NCI-H1930 (cell line): ENCODE data around the gene ITGB2.

Source experiments
- DNase-seq, 2 experiments: peaks; one replicate each; lab custom pipeline; 2025; lab: John Stamatoyannopoulos, UW

ITGB2 gene

DNA sequence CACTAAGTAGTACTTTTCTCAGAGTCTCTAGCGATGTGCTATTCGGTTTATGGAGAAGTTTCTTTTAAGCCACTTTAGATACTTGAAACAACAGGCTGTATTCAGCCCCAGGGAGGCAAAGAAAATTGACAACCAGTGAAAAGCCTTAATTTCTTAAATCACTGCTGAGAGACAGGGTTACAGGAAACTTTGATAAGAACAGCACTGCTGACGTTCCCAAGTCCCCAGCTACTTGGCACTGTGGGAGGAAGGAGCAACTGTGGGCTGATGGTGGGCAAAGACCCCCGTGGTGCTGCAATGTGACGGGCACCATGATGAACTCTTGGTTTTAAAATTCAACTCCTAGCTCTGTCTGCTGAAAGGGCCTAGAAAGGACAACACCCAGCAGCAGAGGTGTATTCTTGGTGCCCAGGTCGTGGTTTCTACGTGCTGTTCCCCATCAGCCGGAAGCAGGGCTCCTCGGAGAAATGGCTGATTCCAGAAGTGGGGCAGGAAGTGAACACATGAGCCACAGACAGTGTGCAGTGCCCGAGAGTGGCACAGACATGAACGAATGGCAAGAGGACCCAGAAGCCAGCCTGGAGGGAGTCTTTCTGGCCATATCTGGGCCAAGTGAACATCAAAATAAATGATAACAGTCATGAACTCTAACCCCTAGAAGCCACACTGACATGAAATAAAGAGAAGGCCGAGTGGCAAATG, 52.5 kb downstream of the ITGB2 start:
- no peak for DNase-seq

DNA sequence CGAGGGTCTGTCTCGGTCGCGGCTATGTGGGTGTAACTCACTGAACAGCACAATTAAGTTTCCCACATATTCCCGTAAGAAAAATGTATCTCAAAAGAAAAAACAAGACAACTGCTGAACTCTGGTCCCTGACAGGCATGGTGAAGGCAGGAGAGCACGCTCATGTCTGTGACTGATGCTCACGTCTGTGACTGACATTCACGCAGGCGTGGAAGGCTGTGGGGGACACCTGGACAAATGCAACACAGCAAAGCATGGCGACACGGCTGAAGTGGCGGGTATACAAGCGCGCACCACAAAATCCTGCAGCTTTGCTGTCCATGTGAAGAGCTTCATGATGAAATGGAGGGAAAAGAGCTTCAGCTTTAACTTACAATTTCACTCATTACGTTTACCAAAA, 53.2 kb downstream of the ITGB2 start:
- no peak for DNase-seq

- no peak for DNase-seq
Measured at GRCh38 chr21:44866780-44867179, 53.9 kb downstream of the ITGB2 start.

- no peak for DNase-seq
Measured at GRCh38 chr21:44865561-44866280, 55.0 kb downstream of the ITGB2 start.

DNA sequence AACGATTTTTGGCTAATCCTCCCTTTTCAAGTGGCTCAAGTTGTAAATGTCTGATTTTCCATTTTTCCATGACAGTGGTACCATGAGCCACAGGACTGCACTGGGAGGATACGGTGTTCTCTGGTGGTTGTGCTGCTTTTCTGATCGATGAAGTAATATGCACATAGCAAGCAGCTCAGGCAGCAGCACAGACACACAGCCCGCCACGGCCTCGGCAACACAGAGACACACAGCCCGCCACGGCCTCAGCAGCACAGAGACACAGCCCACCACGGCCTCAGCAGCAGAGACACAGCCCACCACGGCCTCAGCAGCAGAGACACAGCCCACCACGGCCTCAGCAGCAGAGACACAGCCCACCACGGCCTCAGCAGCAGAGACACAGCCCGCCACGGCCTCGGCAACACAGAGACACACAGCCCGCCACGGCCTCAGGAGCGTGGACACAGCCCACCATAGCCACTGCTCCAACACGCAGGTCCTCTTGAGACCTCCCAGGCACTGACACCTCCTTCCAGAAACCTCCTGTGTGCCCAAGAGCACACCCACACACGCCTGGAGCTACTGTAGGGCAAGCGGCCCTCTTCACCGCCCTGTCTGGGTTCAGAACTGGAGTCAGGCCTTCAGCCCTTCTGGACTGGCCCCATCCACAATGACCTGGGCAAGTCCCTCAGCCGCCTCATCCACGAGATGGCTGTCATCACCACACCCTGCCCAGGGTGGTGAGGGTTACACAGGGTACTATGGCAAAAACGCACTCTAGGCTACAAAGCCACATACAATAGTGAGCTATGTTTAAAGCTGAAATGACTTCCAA, 57.6 kb downstream of the ITGB2 start:
- DNase-seq, result no peak

DNA sequence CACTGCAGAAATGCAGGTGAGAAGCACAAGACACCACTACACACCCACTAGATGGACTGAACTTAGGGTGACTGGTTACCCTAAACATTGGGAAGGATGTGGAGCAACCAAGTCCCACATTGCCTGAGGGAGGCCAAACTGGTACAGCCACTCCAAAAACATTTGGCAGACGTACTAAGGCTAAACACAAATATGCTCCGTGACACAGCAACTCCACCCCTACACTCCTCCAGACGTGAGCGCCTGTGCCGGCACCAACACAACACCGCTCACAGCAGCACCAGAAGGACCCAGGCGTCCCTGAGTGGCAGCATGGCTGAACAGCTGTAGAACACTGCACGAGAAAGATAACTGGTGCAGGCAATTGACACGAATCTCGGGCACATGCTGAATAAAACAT, 61.9 kb downstream of the ITGB2 start:
- no peak for DNase-seq

DNA sequence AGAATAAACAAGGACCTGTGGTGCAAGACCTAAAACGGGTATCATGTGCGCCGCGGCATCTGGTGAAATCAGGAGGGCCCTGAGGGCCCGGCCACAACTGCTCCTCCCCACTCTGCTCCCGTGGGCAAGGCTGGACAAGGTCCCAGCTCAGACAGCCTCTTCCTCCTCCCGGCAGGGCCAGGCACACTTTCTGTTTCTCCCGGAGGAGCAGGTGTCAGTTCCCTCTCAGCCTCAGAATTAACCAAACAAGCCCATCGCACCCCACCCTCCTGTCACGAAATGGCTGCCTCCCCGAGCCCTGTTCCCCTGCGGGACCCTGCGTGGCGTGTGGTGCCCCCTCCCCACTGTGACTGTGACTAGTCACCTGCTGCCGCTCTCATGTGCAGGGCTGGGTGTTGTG, 62.4 kb downstream of the ITGB2 start:
- DNase-seq, result no peak

DNA sequence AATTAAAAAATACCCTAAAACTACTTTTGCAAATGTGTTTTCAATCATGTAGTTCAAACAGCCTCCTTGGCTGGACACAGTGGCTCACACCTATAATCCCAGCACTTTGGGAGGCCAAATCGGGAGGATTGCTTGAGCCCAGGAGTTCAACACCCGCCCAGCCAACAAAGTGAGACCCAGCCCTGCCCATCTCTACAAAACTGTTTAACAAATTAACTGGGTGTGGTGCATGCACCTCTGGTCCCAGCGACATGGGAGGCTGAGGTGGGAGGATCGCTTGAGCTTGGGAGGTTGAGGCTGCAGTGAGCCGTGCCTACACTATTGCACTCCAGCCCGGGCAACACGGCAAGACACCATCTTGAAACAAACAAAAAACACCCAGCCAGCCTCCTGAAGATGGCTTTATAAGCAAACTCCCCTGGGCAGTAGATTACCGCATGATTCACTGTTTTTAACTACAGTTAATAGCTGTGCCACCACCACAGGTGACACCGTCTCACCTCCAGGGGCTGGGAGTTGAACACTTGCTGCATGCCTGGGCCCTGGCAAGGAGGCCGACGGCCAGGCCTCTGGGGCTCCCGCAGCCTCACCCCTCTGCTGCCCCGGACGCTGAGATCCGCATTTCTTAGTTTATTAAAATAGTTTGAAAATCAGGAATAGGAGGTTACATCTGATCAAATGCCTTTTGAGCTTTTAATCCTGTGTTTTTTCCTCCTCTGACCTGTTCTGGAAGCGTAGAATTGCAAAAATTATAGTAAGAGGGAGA, 63.4 kb downstream of the ITGB2 start:
- DNase-seq, result no peak

DNA sequence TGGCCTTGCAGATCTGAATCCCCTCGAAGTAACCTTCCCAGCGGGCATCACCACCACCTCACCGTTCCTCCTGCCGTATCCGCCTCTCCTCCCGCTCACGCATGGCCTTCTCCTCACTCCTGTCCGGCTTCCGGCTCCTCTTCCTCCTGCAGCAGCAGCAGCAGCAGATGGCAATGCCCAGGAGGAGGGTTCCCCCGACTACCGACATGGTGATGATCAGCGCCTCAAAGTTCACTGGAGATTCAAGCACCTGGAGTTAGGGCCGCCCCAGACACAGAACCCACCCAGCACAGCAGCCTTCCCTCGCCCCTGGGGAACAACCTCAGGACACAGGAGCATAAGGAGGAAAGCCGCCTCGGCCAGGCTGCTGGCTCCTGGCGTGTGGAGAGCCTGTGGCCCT, 64.6 kb downstream of the ITGB2 start:
- DNase-seq, result no peak

- DNase-seq, result no peak
Measured at GRCh38 chr21:44855572-44855971, 65.1 kb downstream of the ITGB2 start.

DNA sequence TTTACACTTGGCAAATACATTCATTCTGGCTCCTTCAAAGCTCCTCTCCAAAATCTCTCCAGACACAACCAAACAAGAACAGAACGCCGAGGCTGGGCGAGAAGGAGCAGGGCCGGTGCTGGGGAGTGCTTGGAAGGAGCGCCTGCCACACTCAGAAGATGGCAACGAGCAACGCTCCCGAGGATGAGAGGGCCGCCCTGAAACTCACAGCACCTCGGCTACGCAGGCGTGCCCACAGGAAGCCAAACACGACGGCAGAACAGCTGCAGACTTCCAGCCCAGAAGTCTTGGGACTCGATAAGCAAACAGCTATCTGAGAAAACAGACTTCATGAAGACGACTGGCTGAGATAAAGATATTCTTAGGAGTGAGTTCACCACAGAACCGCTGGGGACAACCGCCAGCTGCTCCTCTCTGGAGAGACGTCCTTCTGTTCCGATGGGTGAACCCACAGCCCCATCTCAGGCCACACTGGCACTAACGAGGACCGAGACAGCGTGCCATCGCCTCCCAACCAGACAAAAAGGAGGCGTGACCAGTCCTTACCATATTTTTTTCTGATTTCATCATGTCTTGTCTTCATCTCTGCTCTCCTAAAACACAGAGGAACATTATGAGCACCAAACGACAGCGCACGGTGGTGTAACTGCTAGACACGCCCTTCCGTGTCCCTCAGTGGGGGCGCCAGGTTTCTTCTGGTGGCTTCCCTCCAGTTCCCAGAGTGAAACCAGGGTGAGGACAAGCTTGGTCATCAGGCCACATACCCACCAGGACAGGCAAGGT, 65.8 kb downstream of the ITGB2 start:
- DNase-seq, result no peak

DNA sequence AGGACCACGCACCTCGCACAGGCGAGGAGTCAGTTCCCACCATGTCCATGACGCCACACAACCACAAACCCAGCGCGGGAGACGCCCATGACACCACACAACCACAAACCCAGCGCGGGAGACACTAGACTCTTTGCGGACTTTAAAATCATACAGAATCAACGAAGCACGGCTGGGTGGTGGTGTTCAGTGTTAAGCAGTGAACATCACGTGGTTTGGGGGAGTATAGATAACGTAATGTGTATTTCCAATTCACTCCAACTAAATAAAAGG, 66.4 kb downstream of the ITGB2 start:
- no peak for DNase-seq

DNA sequence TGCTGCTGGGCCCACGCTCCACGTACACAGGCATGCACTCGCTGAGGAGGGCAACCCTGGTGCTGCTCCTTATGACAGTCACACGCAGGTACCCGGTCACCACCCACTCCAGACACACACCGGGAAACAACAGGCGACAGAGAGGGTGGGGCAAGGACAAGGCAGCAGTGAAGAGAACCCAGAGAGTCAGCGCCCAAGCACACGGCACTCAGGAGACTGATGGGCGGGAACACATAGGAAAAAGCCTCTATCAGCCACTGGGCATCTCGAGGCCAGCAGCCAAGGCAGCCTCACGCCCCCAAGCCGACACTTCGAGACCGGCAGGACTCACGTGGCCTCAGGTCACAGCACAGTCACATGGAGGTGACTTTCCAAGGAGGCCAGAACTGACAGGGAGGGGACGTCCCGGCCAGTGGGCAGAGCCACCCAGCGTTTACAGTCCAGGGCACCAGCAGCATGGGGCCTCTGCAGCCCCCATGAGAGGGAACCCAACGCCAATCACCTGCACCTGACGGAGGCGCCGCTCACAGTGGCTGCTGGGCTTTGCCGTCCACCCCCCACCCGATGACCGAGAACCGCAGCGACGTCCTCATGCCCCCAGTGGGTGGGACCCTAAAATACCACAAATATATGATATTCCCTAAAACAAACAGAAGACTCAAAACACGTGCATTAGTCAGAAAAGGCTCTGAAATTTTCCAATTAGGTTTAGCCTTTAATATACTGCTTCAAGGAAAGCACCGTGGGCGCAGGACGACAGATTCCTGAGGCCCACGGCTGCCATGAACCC, 66.9 kb downstream of the ITGB2 start:
- no peak for DNase-seq

GRCh38 chr21:44850905-44851657, 69.6 kb downstream of the ITGB2 start:
- no peak for DNase-seq

DNA sequence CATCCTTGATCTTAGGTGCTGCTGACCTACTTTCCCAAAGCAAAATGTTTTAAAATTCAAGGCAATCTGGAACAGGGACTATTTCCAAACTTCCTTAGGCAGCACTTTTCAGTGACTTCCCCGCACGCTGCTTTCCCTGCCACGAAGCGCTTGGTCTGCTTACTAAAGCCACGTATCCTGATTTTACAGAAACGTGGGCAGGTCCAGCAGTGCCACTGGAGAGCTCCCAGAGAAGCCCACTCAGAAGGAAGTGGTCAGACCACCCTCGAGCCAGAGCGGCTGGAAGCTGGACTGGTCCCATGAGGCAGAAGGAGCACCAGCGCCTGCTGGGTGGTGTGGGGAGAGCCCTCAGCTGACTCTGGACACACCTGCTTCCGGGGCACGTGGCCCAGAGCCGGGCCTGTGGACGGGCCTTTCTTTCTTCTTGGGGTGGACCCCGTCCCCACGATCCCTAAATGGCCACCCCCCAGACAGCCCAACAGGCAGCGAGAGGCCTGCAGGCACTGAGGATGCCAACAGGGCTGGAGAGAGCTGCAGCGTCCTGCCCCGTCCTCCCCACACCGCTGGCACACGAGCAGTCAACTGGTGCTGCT, 70.4 kb downstream of the ITGB2 start:
- DNase-seq, result no peak

- no peak for DNase-seq
Measured at GRCh38 chr21:44849616-44850130, 71.0 kb downstream of the ITGB2 start.

GRCh38 chr21:44848821-44849521, 71.7 kb downstream of the ITGB2 start:
- DNase-seq, result no peak

- no peak for DNase-seq
Measured at GRCh38 chr21:44847261-44848056, 73.2 kb downstream of the ITGB2 start.
